ENCODE results near the gene ESRRA.
A peak's percentile ranks its signal among the peaks of the same experiment; 100 is the strongest.

ESRRA gene

DNA sequence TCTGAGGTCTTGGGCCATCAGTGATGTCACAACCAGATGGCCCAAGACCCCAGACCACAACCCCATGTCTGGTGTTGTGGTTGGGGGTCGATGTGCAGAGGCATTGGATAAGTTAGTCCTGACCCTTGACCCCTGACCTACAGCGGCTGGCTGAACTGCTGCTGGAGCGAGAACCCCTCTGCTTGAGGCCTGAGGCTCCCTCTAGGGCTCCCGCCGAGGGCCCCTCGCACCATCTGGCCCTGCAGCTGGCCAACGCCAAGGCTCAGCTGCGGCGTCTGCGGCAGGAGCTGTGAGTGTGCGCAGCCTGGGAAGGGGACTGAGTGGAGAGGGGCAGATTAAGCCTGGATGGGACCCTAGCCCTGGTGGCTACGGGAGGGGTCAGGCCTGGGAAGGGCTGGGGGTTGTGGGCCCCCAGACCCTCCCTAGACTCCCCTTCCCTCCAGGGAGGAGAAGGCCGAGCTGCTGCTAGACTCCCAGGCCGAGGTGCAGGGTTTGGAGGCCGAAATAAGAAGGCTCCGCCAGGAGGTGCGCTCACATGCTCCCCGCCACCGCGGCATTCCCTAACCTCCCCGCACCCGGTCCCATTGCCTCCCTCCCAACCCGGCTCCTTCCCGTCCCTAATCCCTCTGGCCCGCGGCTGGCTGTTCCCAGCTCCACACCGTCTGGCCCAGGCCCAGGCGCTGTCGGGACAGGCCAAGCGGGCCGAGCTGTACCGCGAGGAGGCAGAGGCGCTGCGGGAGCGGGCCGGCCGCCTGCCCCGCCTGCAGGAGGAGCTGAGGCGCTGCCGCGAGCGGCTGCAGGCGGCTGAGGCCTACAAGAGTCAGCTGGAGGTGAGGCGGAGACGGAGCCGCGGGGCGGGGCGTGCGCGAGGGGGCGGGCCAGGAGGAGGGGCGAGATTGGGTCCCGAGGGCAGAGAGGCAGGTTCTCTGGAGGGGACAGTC is 36.8 kb downstream of the ESRRA start:
- H3K27me3 ChIP-seq (replicated peaks; ENCODE audit: control insufficient read depth, insufficient read depth, low read length, poor library complexity, severe bottlenecking): no peaks in the 10 kb centered on the region
- peaks cover 41% of the 10 kb centered on the region for H3K36me3 ChIP-seq (ENCODE audit: control insufficient read depth, insufficient read depth, low read length)
- peak; percentile 82 to 83 (median 82) for DNase-seq
- H3K4me1 ChIP-seq (ENCODE audit: control insufficient read depth, insufficient read depth, low read length, poor library complexity, severe bottlenecking): peaks cover 31% of the 10 kb centered on the region
- H3K4me3 ChIP-seq (ENCODE audit: insufficient read depth, low read depth, low read length, poor library complexity, severe bottlenecking): peak overlapping the region; percentile 11
- H3K27ac ChIP-seq (ENCODE audit: insufficient read depth, low read length, poor library complexity, severe bottlenecking): peak overlapping the region; percentile 13
- no peaks in the 10 kb centered on the region for H3K9me3 ChIP-seq (ENCODE audit: control insufficient read depth, low read length)

DNA sequence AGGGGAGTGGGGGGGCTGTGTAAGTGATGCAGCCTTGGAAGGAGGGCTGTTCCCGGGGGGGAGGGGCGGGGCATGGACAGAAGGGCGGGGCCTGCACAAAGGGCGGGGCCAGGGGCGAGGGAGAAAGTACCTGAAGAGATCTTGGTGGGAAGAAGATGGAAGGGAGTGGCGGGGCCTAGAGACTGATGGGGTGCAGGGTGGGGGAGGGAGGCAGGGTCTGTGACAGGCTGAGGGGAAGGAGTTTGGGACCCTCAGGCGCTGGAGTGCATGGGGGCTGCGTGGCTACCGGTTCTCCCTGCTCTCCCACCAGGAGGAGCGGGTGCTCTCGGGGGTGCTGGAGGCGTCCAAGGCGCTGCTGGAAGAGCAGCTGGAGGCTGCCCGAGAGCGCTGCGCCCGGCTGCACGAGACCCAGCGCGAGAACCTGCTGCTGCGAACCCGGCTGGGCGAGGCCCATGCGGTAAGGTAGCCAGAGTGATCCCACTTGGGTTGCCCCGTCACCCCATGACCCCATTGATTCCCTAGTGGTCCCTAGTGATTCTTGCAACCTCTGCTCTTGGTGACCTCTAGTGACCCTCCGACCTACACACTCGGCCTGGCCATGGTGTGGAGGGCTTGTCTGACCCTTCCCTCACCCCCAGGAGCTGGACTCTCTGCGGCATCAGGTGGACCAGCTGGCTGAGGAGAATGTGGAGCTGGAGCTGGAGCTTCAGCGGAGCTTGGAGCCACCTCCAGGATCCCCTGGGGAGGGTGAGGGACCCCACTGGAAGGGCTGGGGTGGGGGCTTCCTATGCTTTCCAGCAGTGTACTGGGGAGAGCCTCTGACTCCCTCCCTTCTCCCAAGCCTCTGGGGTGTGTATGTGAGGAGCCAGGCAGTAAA is 37.8 kb downstream of the ESRRA start:
- no peak overlapping the region for H3K27ac ChIP-seq (ENCODE audit: insufficient read depth, low read length, poor library complexity, severe bottlenecking)
- no peaks in the 10 kb centered on the region for H3K27me3 ChIP-seq (replicated peaks; ENCODE audit: control insufficient read depth, insufficient read depth, low read length, poor library complexity, severe bottlenecking)
- peaks cover 37% of the 10 kb centered on the region for H3K36me3 ChIP-seq (ENCODE audit: control insufficient read depth, insufficient read depth, low read length)
- H3K4me1 ChIP-seq (ENCODE audit: control insufficient read depth, insufficient read depth, low read length, poor library complexity, severe bottlenecking): peaks cover 31% of the 10 kb centered on the region
- H3K9me3 ChIP-seq (ENCODE audit: control insufficient read depth, low read length): no peaks in the 10 kb centered on the region
- DNase-seq: no peak
- no peak overlapping the region for H3K4me3 ChIP-seq (ENCODE audit: insufficient read depth, low read depth, low read length, poor library complexity, severe bottlenecking)

DNA sequence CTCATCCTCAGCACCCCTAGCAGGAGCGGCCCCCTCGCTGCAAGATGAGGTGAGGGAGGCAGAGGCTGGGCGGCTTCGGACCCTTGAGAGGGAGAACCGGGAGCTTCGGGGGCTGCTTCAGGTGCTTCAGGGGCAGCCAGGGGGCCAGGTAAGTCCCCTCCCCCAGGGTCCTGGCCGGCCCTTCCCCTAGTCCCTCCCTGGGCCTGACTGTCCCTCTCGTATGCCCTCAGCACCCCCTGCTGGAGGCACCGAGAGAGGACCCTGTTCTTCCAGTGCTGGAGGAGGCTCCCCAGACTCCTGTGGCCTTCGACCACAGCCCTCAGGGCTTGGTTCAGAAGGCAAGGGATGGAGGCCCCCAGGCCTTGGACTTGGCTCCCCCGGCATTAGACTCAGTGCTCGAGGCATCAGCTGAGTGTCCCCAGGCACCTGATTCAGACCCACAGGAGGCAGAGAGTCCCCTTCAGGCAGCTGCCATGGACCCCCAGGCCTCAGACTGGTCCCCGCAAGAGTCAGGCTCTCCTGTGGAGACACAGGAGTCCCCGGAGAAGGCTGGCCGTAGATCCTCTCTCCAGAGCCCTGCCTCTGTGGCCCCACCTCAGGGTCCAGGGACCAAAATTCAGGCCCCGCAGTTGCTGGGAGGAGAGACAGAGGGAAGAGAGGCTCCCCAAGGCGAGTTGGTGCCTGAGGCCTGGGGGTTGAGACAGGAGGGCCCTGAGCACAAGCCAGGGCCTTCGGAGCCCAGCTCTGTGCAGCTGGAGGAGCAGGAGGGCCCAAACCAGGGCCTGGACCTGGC is 38.6 kb downstream of the ESRRA start:
- Histone ChIP-seq H3K4me3 (ENCODE audit: insufficient read depth, low read depth, low read length, poor library complexity, severe bottlenecking) (no peak overlapping the region), H3K9me3 (ENCODE audit: control insufficient read depth, low read length) (no peaks in the 10 kb centered on the region), H3K27me3 (replicated peaks; ENCODE audit: control insufficient read depth, insufficient read depth, low read length, poor library complexity, severe bottlenecking) (no peaks in the 10 kb centered on the region), H3K36me3 (ENCODE audit: control insufficient read depth, insufficient read depth, low read length) (peaks cover 38% of the 10 kb centered on the region), H3K4me1 (ENCODE audit: control insufficient read depth, insufficient read depth, low read length, poor library complexity, severe bottlenecking) (peaks cover 31% of the 10 kb centered on the region), H3K27ac (ENCODE audit: insufficient read depth, low read length, poor library complexity, severe bottlenecking) (no peak overlapping the region)
- no peak for DNase-seq

DNA sequence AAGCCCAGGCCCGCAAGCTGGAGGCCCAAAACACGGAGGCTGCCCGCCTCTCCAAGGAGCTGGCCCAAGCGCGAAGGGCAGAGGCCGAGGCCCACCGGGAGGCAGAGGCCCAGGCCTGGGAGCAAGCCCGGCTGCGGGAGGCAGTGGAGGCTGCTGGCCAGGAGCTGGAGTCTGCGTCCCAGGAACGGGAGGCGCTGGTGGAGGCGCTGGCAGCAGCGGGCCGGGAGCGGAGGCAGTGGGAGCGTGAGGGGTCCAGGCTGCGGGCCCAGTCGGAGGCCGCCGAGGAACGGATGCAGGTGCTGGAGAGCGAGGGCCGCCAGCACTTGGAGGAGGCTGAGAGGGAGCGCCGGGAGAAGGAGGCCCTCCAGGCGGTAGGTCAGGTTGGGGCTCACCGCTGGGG is 39.5 kb downstream of the ESRRA start:
- Histone ChIP-seq H3K27ac (ENCODE audit: insufficient read depth, low read length, poor library complexity, severe bottlenecking) (no peak overlapping the region), H3K4me1 (ENCODE audit: control insufficient read depth, insufficient read depth, low read length, poor library complexity, severe bottlenecking) (peaks cover 24% of the 10 kb centered on the region)
- no peak for DNase-seq

DNA sequence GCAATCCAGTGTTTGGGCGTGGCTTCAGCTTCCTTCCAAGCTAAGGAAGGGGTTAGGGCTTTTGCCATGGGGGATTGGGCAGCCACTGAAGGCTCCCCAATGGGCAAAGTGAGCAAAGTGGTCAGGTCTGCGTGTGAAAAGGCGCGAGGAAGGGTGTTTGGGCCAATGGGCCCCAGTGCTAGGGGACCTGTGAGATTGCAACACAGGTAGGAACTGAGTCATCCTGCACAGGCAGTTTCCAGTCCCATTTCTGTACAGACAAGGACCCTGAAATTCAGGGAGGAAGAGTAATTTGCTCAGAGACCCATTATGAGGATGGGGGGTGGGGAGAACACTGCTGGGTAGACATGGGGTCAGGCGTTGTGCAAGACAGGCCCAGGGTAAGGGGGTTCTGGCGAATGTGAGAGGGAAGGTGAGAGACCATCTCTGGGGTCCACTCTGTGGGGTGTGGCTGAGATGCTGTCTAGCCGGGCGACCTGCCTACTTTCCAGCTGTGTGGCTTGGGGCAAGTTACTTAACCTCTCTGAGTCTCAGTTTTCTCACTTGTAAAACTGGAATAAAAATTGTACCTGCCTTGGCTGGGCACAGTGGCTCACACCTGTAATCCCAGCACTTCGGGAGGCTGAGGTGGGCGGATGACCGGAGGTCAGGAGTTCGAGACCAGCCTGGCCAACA is 42.0 kb downstream of the ESRRA start:
- no peak for DNase-seq
- H3K27ac ChIP-seq (ENCODE audit: insufficient read depth, low read length, poor library complexity, severe bottlenecking): no peak overlapping the region
- H3K36me3 ChIP-seq (ENCODE audit: control insufficient read depth, insufficient read depth, low read length): peaks cover 46% of the 10 kb centered on the region
- no peaks in the 10 kb centered on the region for H3K9me3 ChIP-seq (ENCODE audit: control insufficient read depth, low read length)
- H3K4me1 ChIP-seq (ENCODE audit: control insufficient read depth, insufficient read depth, low read length, poor library complexity, severe bottlenecking): peaks cover 2% of the 10 kb centered on the region
- H3K4me3 ChIP-seq (ENCODE audit: insufficient read depth, low read depth, low read length, poor library complexity, severe bottlenecking): no peak overlapping the region
- H3K27me3 ChIP-seq (replicated peaks; ENCODE audit: control insufficient read depth, insufficient read depth, low read length, poor library complexity, severe bottlenecking): no peaks in the 10 kb centered on the region

More for the DNA sequence above, 39.5 kb downstream of the ESRRA start:
- no peaks in the 10 kb centered on the region for H3K27me3 ChIP-seq (replicated peaks; ENCODE audit: control insufficient read depth, insufficient read depth, low read length, poor library complexity, severe bottlenecking)
- no peak overlapping the region for H3K4me3 ChIP-seq (ENCODE audit: insufficient read depth, low read depth, low read length, poor library complexity, severe bottlenecking)
- no peaks in the 10 kb centered on the region for H3K9me3 ChIP-seq (ENCODE audit: control insufficient read depth, low read length)
- H3K36me3 ChIP-seq (ENCODE audit: control insufficient read depth, insufficient read depth, low read length): peaks cover 44% of the 10 kb centered on the region

DNA sequence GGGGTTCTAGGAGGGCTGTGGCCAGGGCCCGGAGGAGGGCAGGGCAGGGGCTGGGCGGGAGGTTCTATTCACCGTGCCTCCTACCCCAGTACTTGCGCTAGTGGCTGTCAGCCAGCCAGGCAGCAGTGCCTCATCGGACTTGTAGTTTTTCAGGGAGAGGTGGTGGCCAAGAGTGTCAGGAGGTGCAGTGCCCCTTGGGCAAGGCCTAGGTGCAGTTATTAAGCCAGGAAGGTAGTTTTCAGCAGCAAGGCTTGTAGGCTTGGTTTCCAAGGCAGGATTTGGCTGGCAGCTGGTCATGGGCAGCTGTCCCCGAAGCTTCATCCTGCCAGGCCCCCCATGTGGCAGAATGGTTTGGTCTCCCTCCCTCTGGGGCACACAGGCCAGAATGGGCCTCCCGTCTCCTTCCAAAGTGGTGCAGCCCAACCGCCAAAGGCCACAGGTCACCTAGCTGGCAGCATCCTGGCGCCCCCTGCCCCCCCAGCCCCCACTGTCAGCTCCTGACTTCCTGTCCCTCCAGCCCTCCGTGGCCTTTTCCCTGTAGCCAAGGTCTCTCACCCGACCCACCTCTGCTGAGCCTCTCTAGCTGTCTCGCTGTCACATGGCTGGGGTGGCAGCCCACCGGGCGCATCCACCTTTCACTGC is 43.2 kb downstream of the ESRRA start:
- Histone ChIP-seq H3K27ac (ENCODE audit: insufficient read depth, low read length, poor library complexity, severe bottlenecking) (no peak overlapping the region), H3K27me3 (replicated peaks; ENCODE audit: control insufficient read depth, insufficient read depth, low read length, poor library complexity, severe bottlenecking) (no peaks in the 10 kb centered on the region), H3K4me1 (ENCODE audit: control insufficient read depth, insufficient read depth, low read length, poor library complexity, severe bottlenecking) (no peaks in the 10 kb centered on the region), H3K9me3 (ENCODE audit: control insufficient read depth, low read length) (no peaks in the 10 kb centered on the region), H3K36me3 (ENCODE audit: control insufficient read depth, insufficient read depth, low read length) (peaks cover 41% of the 10 kb centered on the region), H3K4me3 (ENCODE audit: insufficient read depth, low read depth, low read length, poor library complexity, severe bottlenecking) (no peak overlapping the region)
- DNase-seq: no peak

DNA sequence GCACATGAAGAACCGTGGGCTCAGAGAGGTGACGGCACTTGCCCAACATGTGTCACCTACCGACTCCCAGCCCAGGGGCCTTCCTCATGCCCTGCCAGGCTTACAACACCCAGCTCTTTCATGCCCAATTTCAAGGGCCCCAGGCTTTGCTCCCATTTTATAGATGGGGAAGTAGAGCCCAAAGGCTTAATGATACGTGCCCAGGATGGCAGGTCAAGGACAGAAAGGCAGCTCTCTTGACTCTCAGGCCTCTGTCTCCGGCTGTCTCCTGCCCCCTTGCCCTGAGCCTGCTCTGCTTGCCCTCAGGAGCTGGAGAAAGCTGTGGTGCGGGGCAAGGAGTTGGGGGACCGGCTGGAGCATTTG is 43.7 kb downstream of the ESRRA start:
- Histone ChIP-seq H3K27ac (ENCODE audit: insufficient read depth, low read length, poor library complexity, severe bottlenecking) (no peak overlapping the region), H3K27me3 (replicated peaks; ENCODE audit: control insufficient read depth, insufficient read depth, low read length, poor library complexity, severe bottlenecking) (no peaks in the 10 kb centered on the region), H3K9me3 (ENCODE audit: control insufficient read depth, low read length) (no peaks in the 10 kb centered on the region), H3K4me3 (ENCODE audit: insufficient read depth, low read depth, low read length, poor library complexity, severe bottlenecking) (no peak overlapping the region), H3K36me3 (ENCODE audit: control insufficient read depth, insufficient read depth, low read length) (peaks cover 40% of the 10 kb centered on the region), H3K4me1 (ENCODE audit: control insufficient read depth, insufficient read depth, low read length, poor library complexity, severe bottlenecking) (no peaks in the 10 kb centered on the region)
- DNase-seq: no peak

DNA sequence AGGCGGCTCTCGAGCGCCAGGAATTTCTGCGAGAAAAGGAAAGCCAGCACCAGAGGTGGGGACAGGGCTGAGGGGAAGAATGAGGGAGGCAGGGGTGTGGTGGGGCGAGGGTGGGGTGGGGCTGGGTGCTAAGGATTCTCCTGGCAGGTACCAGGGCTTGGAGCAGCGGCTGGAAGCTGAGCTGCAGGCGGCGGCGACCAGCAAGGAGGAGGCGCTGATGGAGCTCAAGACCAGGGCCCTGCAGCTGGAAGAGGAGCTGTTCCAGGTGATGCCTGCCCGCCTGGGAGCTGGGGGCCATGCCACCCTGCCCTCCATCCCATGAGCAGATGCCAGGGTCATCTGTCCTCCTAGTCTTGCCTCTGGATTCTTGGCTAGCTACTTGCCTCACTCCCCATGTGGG is 44.1 kb downstream of the ESRRA start:
- Histone ChIP-seq H3K27ac (ENCODE audit: insufficient read depth, low read length, poor library complexity, severe bottlenecking) (no peak overlapping the region), H3K4me3 (ENCODE audit: insufficient read depth, low read depth, low read length, poor library complexity, severe bottlenecking) (no peak overlapping the region), H3K4me1 (ENCODE audit: control insufficient read depth, insufficient read depth, low read length, poor library complexity, severe bottlenecking) (no peaks in the 10 kb centered on the region), H3K9me3 (ENCODE audit: control insufficient read depth, low read length) (no peaks in the 10 kb centered on the region), H3K27me3 (replicated peaks; ENCODE audit: control insufficient read depth, insufficient read depth, low read length, poor library complexity, severe bottlenecking) (no peaks in the 10 kb centered on the region), H3K36me3 (ENCODE audit: control insufficient read depth, insufficient read depth, low read length) (peaks cover 38% of the 10 kb centered on the region)
- no peak for DNase-seq

DNA sequence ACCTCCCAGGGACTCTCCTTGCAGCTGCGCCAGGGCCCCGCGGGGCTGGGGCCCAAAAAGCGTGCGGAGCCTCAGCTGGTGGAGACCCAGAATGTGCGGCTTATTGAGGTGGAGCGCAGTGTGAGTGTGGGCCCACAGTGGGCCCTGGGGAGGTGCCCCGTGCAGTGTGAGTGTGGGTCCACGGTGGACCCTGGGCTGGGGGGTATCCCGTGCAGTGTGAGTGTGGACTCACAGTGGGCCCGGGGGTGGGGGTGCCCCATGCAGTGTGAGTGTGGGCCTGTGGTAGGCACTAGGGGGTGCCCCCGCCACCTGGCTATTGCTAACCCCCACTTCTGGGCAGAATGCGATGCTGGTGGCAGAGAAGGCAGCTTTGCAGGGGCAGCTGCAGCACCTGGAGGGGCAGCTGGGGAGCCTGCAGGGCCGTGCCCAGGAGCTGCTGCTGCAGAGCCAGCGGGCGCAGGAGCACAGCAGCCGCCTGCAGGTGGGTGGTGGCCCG is 45.9 kb downstream of the ESRRA start:
- no peaks in the 10 kb centered on the region for H3K27me3 ChIP-seq (replicated peaks; ENCODE audit: control insufficient read depth, insufficient read depth, low read length, poor library complexity, severe bottlenecking)
- no peak overlapping the region for H3K4me3 ChIP-seq (ENCODE audit: insufficient read depth, low read depth, low read length, poor library complexity, severe bottlenecking)
- H3K9me3 ChIP-seq (ENCODE audit: control insufficient read depth, low read length): no peaks in the 10 kb centered on the region
- DNase-seq: no peak
- H3K36me3 ChIP-seq (ENCODE audit: control insufficient read depth, insufficient read depth, low read length): peaks cover 23% of the 10 kb centered on the region
- H3K4me1 ChIP-seq (ENCODE audit: control insufficient read depth, insufficient read depth, low read length, poor library complexity, severe bottlenecking): no peaks in the 10 kb centered on the region
- no peak overlapping the region for H3K27ac ChIP-seq (ENCODE audit: insufficient read depth, low read length, poor library complexity, severe bottlenecking)

Data from effector memory CD4-positive, alpha-beta T cell (primary cell).